GM19351 (cell line): ENCODE measurements around the gene SLC38A1.
"Not testable (repeated sequence)": the region's sequence is repeated elsewhere in the genome, so short reads cannot be mapped to it uniquely, and the experiment has no call there.

Experiments used
- ATAC-seq: cut with Tn5 transposase; IDR thresholded peaks from one replicate; pipeline ENCODE4 v1.9.1; 2021; ENCODE audit warnings: mild to moderate bottlenecking, moderate library complexity; ENCODE audit not compliant: unreplicated experiment

The SLC38A1 gene

DNA sequence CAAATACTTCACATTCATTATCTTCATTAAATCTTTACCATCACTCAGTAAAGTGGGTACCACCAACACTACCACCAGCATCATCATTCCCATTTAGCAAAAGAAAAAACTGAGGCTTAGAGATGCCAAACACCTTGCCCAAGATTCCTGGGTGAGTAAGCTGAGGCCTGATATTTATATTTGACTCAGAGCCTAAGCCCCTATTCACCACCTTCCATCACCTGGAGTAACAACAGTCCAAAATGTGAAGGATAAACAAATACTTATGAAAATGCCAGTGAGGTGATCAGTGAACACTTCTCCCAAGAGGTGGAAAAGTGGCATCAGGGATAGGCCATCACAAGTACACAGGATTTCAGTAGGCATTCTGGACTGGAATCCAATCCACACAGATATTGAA is 3.7 kb downstream of the SLC38A1 start:
- ATAC-seq = no peak

DNA sequence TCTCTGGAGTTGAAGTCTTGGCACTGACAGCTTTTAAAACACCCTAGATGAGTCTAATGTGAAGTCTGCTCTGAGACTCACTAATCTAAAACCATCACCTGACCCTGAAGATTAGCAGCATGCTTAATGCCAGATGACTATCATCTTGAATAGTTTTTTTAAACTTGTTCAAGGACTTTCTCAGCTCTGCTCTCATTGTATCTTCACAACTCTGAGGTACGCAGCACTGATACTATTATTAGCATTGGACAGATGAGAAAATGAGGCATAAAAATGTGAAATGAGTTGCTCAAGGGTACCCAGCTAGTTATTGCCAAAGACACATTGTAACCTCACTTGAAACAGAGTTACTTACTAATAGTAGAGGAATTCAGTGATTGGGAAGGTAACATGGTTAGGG is 4.8 kb downstream of the SLC38A1 start:
- ATAC-seq = no peak

DNA sequence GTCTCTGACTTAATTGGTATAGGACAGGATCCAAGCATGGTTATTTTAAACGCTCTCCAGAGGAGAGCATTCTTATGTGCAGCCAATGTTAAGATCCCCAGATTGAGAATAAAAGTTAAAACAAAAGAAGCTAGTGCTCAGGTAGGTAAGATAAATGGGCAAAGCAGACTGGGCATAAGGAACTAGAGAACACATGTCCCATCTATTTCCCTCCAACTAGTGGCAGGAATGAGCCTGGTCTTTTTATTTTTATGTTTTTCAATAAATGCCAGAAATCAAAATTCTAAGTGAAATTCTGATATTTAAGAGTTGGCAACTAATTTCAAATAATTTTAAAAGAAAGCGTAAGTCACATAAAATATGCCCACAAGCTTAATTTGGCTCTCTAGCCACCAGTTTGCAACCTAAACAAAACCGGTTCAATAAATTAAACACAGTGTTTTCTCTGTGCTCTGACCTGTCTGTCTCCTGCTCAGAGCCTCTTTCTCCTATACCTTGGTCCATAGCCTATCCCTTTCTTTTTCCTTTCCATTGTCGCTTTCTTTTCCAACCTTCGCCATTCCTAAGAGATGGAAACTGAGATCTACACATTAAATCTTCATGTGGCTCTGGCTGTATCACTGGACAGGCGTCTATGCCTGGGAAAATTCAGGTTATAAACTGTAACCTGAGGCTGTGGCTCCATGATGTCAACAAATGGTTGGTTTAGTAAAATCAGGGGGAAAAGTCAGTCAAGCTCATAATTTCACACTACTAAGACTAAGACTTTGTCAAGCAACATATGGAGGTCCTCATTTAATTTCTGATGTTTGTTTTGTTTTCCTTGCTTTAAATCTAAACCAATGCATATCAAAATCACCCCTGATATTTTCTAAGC is 5.5 kb downstream of the SLC38A1 start:
- ATAC-seq = no peak

DNA sequence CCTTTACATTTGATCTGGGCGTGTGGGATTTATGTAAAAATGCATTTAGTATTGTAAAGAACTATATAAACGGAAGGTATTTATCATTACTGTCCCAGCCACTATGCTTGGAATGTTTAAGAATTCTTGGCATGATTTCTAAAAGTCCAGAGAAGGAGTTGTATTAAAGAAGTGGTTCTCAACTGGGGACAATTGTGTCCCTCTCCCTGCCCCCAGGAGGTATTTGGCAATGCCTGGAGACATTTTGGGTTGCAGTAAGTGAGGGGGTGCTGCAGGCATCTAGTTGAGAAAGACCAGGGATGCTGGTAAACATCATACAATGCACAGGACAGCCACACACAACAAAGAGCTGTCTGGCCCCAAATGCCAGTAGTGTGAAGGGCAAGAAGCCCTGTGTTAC is 7.2 kb downstream of the SLC38A1 start:
- ATAC-seq = no peak

DNA sequence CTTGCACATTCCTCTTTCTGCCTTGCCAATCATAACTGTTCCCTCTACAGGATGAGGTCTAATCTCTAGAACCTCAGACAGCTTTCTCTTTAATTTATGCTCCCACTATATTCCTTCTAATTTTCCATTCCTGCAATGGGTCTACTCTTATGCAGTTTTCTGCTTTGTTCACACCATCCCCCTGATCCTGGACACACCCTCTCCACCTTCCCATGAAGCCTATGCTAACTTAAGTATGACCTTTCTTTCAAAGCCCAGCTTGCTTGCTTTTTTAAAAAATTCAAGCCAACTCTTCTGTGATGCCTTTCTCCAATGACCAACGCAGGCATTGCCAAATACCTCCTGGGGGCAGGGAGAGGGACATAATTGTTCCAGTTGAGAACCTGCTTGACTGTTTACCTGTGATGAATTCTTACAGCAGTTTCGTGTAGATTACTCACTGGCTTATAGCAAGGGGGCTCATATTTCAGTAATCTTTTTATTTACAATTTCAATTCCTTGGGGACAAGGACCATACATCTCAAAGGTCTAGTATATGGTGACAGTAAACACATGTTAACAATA is 7.8 kb downstream of the SLC38A1 start:
- ATAC-seq = no peak

DNA sequence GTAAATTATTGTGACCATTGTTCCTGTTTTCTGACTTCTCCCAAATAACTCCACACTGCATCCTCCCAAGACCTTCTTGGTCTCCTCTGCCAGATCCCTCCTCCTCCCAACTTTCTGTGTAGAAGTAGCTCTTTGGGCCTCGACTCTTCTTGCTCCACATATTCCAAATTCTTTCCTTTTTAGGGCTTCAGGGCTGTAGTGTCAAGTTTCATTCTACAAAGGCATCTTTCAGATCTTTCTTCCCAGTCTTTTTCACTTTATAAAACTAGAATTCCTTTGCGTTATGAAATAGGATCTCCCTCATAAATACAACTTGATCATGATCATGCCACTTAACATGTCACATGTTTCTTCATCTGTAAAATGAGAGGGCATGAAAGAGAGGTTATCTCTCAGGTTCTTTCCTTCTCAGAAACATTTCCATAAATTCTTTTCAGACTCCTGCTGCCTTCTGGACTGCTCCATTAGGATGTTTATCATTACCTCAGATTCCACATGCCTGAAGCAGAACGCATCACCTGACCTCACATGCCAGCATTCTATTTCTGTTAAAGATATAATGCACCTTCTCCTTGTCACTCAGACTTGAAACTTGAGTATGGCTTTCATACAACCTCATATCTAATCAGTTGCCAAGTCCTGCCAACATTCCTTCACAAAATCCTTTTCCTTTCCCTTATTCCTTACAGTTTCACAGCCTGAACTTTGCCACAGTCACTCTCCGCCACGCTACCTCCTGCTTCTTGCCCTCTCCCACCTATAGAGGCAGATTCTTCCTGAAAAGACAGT is 8.5 kb downstream of the SLC38A1 start:
- no peak for ATAC-seq

DNA sequence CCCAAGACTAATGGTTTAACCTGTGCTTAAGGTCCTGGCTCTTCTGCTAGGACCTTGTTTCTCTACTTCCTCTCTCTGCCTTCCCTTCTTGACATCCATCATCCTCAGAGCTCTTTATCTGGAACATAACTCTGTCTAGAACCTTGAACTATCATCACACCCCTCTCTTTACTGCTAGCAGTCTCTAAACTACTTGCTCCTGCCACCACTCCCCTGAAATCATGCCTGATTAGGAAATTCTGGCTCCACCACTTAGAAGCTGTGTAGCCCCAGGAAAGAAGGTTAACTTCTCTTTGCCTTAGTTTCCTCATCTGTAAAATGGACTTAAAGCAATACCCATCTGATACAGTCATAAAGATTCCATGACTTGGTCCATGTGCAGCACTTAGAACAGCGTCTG is 9.1 kb downstream of the SLC38A1 start:
- no peak for ATAC-seq

DNA sequence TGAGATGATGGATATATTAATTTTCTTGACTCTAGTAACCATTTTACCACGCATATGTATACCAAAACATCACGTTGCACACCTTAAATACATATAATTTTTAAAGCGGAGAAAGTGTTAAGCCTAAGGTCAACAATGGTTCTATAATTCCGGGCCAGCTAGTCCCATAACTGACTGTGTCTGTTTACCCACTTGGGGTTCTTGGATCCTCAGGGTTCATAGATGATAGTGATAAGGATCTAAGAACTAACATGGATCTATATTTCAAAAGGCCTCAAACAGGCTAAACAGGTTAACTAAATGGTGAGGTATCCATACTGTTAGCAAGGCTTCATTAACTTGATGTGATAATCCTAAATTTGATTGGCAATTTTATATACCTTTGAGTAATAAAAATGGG is 9.8 kb downstream of the SLC38A1 start:
- no peak for ATAC-seq

DNA sequence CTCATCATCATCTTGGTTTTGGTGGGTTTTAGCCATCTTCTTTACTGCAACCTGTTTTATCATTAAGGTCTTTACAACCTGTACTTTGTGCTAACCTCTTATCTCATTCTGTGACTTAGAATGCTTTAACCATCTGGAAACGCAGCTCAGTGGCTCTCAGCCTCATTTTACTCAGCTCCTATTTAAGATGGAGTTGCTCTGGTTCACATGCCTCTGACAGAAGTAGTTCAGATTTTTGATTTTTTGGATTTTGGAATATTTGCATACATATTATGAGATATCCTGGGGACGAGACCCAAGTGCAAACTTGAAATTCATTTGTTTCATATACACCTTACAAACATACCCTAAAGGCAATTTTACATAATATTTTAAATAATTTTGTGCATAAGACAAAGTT is 10.7 kb downstream of the SLC38A1 start:
- ATAC-seq = no peak

DNA sequence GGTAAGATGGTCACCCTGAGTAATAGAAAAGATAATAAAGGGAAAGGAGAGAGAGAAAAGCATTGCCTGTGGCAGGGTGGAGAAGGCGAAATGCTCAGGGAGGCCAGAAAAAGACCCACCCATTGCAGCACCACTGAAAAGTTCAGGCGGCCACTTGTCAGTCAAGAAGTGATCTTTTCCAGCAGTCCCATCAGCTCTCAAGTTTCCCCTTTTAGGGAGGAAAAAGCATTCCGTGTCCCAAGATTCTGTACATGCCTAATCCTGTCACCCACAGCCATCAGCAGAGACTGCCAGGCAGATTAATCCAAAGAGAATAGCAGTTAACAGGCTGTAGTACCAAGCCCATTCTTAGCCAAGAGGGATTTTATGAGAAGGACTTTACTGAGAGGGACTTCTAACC is 11.9 kb downstream of the SLC38A1 start:
- no peak for ATAC-seq

DNA sequence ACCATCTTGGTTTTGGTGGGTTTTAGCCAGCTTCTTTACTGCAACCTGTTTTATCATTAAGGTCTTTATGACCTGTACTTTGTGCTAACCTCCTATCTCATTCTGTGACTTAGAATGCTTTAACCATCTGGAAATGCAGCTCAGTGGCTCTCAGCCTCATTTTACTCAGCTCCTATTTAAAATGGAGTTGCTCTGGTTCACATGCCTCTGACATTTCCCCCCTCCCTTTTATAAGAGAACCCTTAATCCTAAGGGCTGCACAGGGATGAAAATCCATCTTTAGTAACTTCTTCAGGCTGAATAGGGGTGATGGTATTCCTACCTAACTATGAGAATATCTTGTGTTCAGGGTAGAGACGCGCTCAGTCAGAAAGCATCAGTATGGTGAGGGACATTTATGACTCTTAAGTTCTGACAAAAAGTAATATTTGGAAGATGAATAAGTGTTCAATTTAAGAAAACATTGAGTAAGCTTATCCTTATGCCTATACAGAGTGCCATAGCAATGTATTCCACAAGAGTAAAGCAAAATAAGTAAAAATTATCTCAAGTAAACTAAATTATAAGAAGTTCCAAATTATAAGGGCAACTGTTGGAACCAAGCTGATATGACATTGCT is 15.2 kb downstream of the SLC38A1 start:
- no peak for ATAC-seq

DNA sequence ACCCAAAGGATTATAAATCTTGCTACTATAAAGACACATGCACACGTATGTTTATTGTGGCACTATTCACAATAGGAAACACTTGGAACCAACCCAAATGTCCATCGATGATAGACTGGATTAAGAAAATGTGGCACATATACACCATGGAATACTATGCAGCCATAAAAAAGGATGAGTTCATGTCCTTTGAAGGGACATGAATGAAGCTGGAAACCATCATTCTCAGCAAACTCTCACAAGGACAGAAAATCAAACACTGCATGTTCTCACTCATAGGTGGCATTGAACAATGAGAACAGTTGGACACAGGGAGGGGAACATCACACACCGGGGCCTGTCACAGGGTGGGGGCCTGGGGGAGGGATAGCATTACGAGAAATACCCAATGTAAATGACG is 16.8 kb downstream of the SLC38A1 start:
- ATAC-seq = not testable (repeated sequence)

DNA sequence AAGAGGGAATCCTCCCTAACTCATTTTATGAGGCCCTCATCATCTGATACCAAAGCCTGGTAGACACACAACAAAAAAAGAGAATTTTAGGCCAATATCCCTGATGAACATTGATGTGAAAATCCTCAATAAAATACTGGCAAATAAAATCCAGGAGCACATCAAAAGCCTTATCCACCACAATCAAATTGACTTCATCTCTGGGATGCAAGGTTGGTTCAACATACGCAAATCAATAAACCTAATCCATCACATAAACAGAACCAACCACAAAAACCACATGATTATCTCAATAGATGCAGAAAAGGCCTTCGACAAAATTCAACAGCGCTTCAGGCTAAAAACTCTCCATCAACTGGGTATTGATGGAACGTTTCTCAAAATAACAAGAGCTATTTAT is 18.9 kb downstream of the SLC38A1 start:
- not testable (repeated sequence) for ATAC-seq

DNA sequence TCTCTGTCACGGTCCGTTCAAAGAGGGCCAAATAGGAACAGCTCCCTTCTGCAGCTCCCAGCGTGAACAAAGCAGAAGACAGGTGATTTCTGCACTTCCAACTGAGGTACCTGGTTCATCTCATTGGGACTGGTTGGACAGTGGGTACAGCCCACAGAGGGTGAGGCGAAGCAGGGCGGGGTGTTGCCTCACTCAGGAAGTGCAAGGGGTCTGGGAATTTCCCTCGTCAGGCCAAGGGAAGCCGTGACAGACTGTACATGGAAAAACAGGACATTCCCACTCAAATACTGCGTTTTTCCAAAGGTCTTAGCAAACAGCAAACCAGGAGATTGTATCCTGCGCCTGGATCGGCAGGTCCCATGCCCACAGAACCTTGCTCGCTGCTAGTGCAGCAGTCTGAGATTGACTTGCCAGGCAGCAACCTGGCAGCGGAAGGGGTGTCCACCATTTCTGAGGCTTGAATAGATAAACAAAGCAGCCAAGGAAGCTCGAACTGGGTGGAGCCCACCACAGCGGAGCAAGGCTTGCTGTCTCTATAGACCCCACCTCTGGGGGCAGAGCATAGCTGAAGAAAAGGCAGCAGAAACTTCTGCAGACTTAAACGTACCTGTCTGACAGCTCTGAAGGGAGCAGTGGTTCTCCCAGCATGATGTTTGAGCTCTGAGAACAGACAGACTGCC is 22.7 kb downstream of the SLC38A1 start:
- ATAC-seq = no peak

DNA sequence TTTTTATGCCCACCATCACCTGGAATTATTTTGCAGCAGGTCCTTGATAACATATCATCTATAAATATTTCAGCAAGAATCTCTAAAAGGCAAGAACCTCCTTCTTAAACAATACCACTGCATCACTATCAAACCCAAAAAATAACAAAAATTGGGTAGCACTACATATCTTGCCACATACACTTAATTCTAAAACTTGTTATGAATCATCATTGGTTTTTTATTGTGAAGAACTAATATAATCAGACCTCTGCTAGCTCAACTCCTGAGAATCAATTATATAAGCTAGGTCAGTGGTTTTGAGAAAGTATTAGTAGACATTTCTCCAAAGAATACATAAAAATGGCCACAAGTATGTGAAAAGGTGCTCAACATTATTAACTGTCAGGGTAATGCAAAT is 23.8 kb downstream of the SLC38A1 start:
- ATAC-seq = no peak

DNA sequence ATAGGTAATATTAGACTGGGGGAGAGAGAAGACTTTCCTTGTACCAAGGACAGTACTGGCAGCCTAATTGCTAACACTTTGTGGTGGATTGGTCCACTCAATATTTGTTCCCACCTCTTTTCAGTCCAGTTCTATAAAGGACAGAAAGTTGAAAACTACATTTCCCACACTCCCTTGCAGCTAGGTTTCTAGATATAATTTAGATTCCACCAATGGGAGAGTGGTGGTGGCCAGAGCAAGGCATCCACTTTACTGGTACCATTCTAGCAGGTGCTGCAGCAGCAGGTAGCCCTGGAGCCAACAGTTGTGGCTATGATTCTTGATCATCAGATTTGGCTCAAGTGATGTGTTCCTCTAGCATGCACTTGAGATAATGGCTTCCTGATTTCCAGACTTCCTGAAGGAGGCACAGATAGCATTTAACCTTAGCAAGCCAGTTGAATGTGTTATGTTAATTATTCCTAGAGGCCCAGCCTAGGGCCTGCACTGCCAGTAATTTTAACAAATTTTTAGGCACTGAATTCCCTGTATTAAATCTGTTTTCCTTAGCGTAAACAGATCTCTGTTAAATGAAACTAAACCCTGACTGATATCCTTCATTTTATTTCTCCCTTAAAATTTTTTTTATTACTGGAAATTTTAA is 24.4 kb downstream of the SLC38A1 start:
- no peak for ATAC-seq

DNA sequence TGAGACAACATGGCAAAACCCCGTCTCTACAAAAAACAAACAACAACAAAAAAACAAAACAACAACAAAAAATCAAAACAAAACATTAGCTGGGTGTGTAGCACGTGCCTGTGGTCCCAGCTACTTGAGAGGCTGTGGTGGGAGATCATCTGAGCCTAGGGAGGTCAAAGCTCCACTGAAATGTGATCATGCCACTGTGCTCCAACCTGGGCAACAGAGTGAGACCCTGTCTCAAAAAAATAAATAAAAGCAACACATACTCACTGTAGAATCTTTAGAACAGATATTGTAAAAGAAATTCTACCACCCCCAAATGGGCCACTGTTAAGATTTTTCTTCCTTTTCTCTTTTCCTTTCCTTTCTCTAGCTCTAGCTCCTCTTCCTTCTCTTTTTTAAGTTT is 26.3 kb downstream of the SLC38A1 start:
- ATAC-seq = no peak

DNA sequence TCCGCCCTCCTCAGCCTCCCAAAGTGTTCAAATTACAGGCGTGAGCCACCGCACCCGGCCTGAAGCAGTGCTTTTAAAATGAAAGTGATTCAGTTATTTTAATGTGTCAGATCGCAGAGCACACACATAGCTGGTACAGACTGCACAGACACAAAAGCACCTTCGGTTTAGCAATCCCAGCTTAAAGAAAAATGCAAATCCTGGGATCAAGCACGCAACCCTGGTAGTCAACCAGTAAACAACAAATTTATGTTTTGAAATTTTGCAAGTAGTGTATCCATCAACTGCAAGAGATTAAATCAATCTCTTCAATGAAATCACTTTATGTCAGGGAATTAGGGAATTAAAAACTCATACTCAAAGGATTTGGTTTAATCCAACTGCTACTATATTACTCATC is 28.4 kb downstream of the SLC38A1 start:
- no peak for ATAC-seq

DNA sequence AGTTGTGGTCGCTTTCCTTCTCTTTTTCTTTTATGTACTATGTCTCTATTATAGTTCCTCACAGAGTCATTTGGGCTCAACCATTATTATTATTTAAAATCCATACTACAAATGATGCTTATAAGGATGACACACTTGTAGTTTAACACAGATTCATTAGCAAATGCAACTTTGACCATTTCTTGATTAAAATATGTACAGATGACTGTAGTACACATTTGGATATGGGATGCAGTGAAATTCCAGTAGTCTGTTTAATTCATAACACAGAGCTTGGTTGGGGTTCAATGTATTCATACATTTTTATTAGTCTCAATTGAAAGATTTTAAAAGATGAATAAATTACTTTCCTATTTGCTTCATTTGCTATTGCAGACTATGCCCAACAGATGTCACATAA is 30.0 kb downstream of the SLC38A1 start:
- ATAC-seq = no peak

DNA sequence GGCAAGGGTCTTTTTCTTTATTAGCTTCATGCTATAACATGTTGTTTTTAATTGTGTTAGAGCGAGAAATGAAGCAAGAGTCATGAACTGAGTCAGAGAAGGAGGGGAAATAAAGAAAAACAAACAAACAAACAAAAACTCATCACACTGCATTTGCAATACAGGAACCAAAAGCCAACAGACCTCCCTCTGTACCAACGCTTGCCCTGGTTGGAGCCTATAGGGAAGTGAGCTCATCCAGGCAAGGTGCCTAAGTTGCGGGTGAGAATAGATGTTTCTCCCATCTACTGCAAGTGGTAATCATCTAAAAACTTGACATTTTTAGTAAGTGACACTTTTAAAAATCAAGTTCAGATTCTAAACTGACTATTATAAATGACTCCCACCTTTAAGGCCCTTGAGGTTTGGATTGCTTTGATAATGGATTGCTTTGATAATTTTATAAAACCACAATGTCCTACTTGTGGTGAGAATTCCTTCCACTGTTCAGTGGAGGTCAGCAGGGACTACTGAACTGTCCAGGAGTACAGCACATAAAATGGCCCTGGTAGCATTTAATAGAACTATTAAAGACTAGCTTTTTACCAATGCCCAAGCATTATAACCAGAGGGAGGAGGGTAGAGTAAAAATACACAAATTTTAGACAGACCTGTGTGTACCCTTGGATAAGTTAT is 31.3 kb downstream of the SLC38A1 start:
- ATAC-seq = no peak
